PC-3 (cell line): ENCODE measurements around the gene PLOD2. TPM values are rescaled to one million over a fixed set of nuclear protein-coding genes. Genes with fewer than 3 reads are reported as not detected.

ENCODE experiments used
- ATAC-seq: fragments of 200-7000 bp; cut with Tn5 transposase; 2 replicates; pipeline ENCODE4 v1.9.1; 2020; ENCODE audit warnings: mild to moderate bottlenecking, moderate library complexity
- BruUV-seq: library from RNA; stranded (reverse); fragments of 400-500 nt; replicated peaks from 2 replicates; lab custom pipeline; 2021; lab: Mats Ljungman, UMichigan
- CTCF ChIA-PET: fragments of 300-600 bp; sonication (Branson Sonifier 250); formaldehyde crosslinking; loops from one replicate; lab custom pipeline; 2022; ENCODE audit warnings: antibody characterized with exemption; lab: Charles Lee
- POLR2A ChIA-PET: fragments of 300-600 bp; sonication (Branson Sonifier 250); formaldehyde crosslinking; loops from one replicate; lab custom pipeline; 2022; ENCODE audit warnings: antibody characterized with exemption; ENCODE audit not compliant: unreplicated experiment; lab: Charles Lee
- DNase-seq: peaks from one replicate; pipeline ENCODE4 v3.0.0-alpha.2; 2015
- H2AFZ ChIP-seq: fragments of 300-600 bp; sonication (generic); 2 replicates; pipeline ENCODE4 v1.6.0; 2016; ENCODE audit warnings: antibody characterized with exemption, low read length
- H3F3A ChIP-seq: fragments of 300-600 bp; sonication (generic); one replicate; pipeline ENCODE4 v1.6.0; 2017; ENCODE audit warnings: antibody characterized with exemption, low read length, control low read depth, mild to moderate bottlenecking; ENCODE audit not compliant: unreplicated experiment
- H3K27ac ChIP-seq: fragments of 300-600 bp; sonication (generic); 2 replicates; pipeline ENCODE4 v1.5.1; 2016; ENCODE audit warnings: mild to moderate bottlenecking, low read length
- H3K27me3 ChIP-seq: fragments of 300-600 bp; sonication (generic); 2 replicates; pipeline ENCODE4 v1.6.1; 2016; ENCODE audit warnings: low read length, mixed read lengths
- H3K36me3 ChIP-seq: fragments of 300-600 bp; sonication (generic); 2 replicates; pipeline ENCODE4 v1.6.1; 2016; ENCODE audit warnings: low read depth, mixed run types, low read length, mixed read lengths
- H3K4me1 ChIP-seq: fragments of 300-600 bp; sonication (generic); 2 replicates; pipeline ENCODE4 v1.5.1; 2016; ENCODE audit warnings: low read length; ENCODE audit not compliant: insufficient read depth
- H3K4me2 ChIP-seq: fragments of 300-600 bp; sonication (generic); 2 replicates; pipeline ENCODE4 v1.6.0; 2016; ENCODE audit warnings: low read length
- H3K4me3 ChIP-seq: fragments of 300-600 bp; sonication (generic); 2 replicates; pipeline ENCODE4 v1.5.1; 2016; ENCODE audit warnings: mild to moderate bottlenecking, low read length, mixed read lengths
- H3K79me2 ChIP-seq: fragments of 300-600 bp; sonication (generic); 2 replicates; pipeline ENCODE4 v1.6.1; 2017; ENCODE audit warnings: low read length, mixed read lengths
- H3K9ac ChIP-seq: fragments of 300-600 bp; sonication (generic); 2 replicates; pipeline ENCODE4 v1.6.0; 2016; ENCODE audit warnings: mild to moderate bottlenecking, low read length
- H3K9me2 ChIP-seq: fragments of 300-600 bp; sonication (generic); replicated peaks from 2 replicates; pipeline ENCODE4 v1.6.1; 2016; ENCODE audit warnings: mixed run types, low read length, mixed read lengths
- H3K9me3 ChIP-seq: fragments of 300-600 bp; sonication (generic); 2 replicates; pipeline ENCODE4 v1.6.1; 2016; ENCODE audit warnings: low read length, mixed read lengths
- H4K20me1 ChIP-seq: fragments of 300-600 bp; sonication (generic); 2 replicates; pipeline ENCODE4 v1.6.1; 2016; ENCODE audit warnings: low read length, mixed read lengths
- EZH2 ChIP-seq: fragments of 300-600 bp; sonication (generic); IDR thresholded peaks from one replicate; pipeline ENCODE4 v1.6.1; 2017; ENCODE audit warnings: antibody characterized with exemption, mild to moderate bottlenecking, low read length; ENCODE audit not compliant: unreplicated experiment
- EZH2phosphoT487 ChIP-seq: fragments of 300-600 bp; sonication (generic); IDR thresholded peaks from 2 replicates; pipeline ENCODE4 v1.6.1; 2018; ENCODE audit warnings: mild to moderate bottlenecking, antibody characterized with exemption, low read length, borderline replicate concordance
- intact Hi-C: fragments of 100-400 bp; cut with micrococcal nuclease; formaldehyde crosslinking; loops from 2 replicates; pipeline ENCODE4 v1.9.0; 2023
- total RNA-seq: library from RNA; depleted of rRNA; stranded (reverse); fragments of >200 nt; gene quantifications from 2 replicates; pipeline ENCODE4 v1.2.3, GENCODE V29; 2014
- TF ChIP-seq, protein P1 (sequence below): fragments of 300-600 bp; sonication (generic); conservative IDR thresholded peaks from 2 replicates; pipeline ENCODE4 v1.5.1; 2017; ENCODE audit warnings: antibody characterized with exemption, low read depth, mild to moderate bottlenecking, low read length

The PLOD2 gene
- total RNA-seq, 1 experiment from 2014 or later, result 76.1 TPM

DNA sequence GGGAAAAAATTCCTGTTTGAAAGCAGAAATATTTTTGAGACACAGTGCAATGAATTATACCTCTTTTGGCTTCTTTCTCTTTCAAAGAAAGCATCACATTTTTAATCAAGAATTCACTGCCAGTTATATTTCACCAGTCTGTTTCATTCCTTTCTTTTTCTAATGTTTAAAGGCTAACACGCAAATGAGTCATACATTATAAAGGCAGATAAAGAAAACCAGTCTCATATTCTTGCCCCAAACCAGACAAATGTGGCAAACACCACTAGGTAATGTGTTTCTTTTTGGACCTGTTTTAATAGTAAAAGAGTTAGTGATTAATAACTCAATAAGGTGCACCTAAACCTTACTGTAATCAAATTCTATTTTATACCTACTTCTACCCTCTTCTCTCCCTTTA is 83.8 kb downstream of the PLOD2 start:
- Histone ChIP-seq H3K27ac (peak overlapping the region; percentile 71), H3K9ac (0 out of 2 replicates have a peak overlapping the region, but pooled peaks have one; percentile 16), H3K9me3 (no peaks in the 10 kb centered on the region), H2AFZ (no peak overlapping the region), H3K4me1 (peaks cover 30% of the 10 kb centered on the region), H3K27me3 (no peaks in the 10 kb centered on the region), H3K4me2 (peak overlapping the region; percentile 64; the same call in 1 of the 2 replicates), H3K9me2 (no peaks in the 10 kb centered on the region), H3K36me3 (peaks cover 34% of the 10 kb centered on the region), H3F3A (peaks cover 4% of the 10 kb centered on the region), H4K20me1 (no peaks in the 10 kb centered on the region; the same call in 1 of the 2 replicates), H3K4me3 (no peak overlapping the region), H3K79me2 (no peaks in the 10 kb centered on the region)
- CTCF ChIA-PET, result no interaction called here
- DNase-seq, result peak; percentile 38
- intact Hi-C loops, result no loop called here
- POLR2A ChIA-PET, result no interaction called here
- BruUV-seq, result no TSS peak
- ATAC-seq, result peak; percentile 68
- TF ChIP-seq, protein P1, sequence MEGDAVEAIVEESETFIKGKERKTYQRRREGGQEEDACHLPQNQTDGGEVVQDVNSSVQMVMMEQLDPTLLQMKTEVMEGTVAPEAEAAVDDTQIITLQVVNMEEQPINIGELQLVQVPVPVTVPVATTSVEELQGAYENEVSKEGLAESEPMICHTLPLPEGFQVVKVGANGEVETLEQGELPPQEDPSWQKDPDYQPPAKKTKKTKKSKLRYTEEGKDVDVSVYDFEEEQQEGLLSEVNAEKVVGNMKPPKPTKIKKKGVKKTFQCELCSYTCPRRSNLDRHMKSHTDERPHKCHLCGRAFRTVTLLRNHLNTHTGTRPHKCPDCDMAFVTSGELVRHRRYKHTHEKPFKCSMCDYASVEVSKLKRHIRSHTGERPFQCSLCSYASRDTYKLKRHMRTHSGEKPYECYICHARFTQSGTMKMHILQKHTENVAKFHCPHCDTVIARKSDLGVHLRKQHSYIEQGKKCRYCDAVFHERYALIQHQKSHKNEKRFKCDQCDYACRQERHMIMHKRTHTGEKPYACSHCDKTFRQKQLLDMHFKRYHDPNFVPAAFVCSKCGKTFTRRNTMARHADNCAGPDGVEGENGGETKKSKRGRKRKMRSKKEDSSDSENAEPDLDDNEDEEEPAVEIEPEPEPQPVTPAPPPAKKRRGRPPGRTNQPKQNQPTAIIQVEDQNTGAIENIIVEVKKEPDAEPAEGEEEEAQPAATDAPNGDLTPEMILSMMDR, result no peak
- TF ChIP-seq EZH2 (no peak), EZH2phosphoT487 (no peak)

DNA sequence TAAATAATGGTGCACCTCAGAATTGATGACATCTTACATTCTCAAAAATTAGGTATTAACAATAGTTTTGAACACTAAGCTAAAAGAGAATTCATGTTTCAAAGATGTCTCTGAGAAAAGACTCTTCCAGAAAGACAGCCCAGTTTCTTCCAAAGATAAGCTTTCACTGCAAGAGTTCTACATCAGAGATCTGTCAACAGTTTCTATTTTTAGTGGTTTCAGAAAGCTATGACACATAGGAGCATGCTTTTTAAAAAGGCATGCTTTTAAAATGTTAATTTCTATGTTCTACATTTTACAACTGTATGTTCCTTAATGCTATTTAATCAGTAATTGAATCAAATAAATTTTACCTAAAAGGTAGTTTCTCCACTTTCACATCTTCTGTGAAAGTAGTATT is 88.2 kb downstream of the PLOD2 start:
- DNase-seq, result no peak
- no TSS peak for BruUV-seq
- H3K9ac ChIP-seq, result no peak overlapping the region
- no peak overlapping the region for H3K27ac ChIP-seq
- peaks cover 28% of the 10 kb centered on the region for H3K4me1 ChIP-seq
- peaks cover 41% of the 10 kb centered on the region for H3K36me3 ChIP-seq
- no peaks in the 10 kb centered on the region for H3K9me3 ChIP-seq
- intact Hi-C loops, result no loop called here
- ATAC-seq, result no peak
- H4K20me1 ChIP-seq, result no peaks in the 10 kb centered on the region; the same call in 1 of the 2 replicates
- no peak overlapping the region for H3K4me3 ChIP-seq
- no peaks in the 10 kb centered on the region for H3K27me3 ChIP-seq
- ChIA-PET POLR2A (no interaction called here), CTCF (no interaction called here)
- H3K4me2 ChIP-seq, result no peak overlapping the region
- no peaks in the 10 kb centered on the region for H3K9me2 ChIP-seq
- TF ChIP-seq EZH2 (no peak), EZH2phosphoT487 (no peak)
- TF ChIP-seq, protein P1, result no peak
- H3K79me2 ChIP-seq, result no peaks in the 10 kb centered on the region
- H2AFZ ChIP-seq, result no peak overlapping the region
- H3F3A ChIP-seq, result peaks cover 4% of the 10 kb centered on the region

DNA sequence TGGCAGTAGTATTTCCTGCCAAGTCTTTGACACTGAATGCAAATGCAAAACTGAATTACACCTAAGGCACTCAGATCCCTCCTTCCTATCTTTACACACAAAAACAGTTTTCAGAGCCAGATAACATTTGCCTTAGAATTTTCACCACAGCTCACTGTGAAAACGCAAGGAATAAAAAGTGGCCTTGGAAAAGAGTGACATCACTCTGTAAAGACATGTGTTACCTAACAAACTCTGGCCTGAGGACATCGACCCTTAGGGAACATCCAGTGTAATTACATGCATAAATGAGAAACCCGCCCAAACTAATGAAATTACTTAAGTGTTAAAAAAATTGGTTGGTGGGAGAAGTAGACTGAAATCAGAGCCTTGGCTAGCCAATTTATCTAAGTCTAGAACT is 88.9 kb downstream of the PLOD2 start:
- POLR2A ChIA-PET, result no interaction called here
- CTCF ChIA-PET, result no interaction called here
- no peak overlapping the region for H3K4me3 ChIP-seq
- TF ChIP-seq EZH2phosphoT487, result no peak
- TF ChIP-seq EZH2, result no peak
- TF ChIP-seq, protein P1, result no peak
- intact Hi-C loops, result no loop called here
- H3K27ac ChIP-seq, result no peak overlapping the region
- H3K27me3 ChIP-seq, result no peaks in the 10 kb centered on the region
- H3F3A ChIP-seq, result peaks cover 4% of the 10 kb centered on the region
- no peak for DNase-seq
- H2AFZ ChIP-seq, result no peak overlapping the region
- H3K9ac ChIP-seq, result no peak overlapping the region
- no peaks in the 10 kb centered on the region for H3K79me2 ChIP-seq
- H3K9me3 ChIP-seq, result no peaks in the 10 kb centered on the region
- peaks cover 40% of the 10 kb centered on the region for H3K36me3 ChIP-seq
- no peaks in the 10 kb centered on the region for H3K9me2 ChIP-seq
- BruUV-seq, result no TSS peak
- H3K4me1 ChIP-seq, result peaks cover 26% of the 10 kb centered on the region
- H4K20me1 ChIP-seq, result no peaks in the 10 kb centered on the region; the same call in 1 of the 2 replicates
- H3K4me2 ChIP-seq, result no peak overlapping the region
- no peak for ATAC-seq
